H1 (cell line): ENCODE measurements around the gene SIPA1L3. TPM values are rescaled to one million over a fixed set of nuclear protein-coding genes. Genes with fewer than 3 reads are reported as not detected.

Experiments used
- CTCF ChIA-PET: fragments of 300-600 bp; sonication (Branson Sonifier 250); formaldehyde crosslinking; loops from one replicate; lab custom pipeline; 2021; ENCODE audit not compliant: partially characterized antibody; lab: Charles Lee
- POLR2A ChIA-PET: fragments of 300-600 bp; sonication (Branson Sonifier 250); formaldehyde crosslinking; loops from one replicate; lab custom pipeline; 2021; ENCODE audit warnings: inconsistent platforms; ENCODE audit not compliant: partially characterized antibody; lab: Charles Lee
- DNase-seq, 2 experiments: peaks; one replicate each; pipeline versions ENCODE4 v3.0.0 to v3.0.0-alpha.2; 2010 to 2022; ENCODE audit warnings: low spot score in 2 of 2, low read depth in 1 of 2, mixed read lengths in 1 of 2
- FAIRE-seq: peaks from 2 replicates; lab custom pipeline; 2011; peaks lifted over from hg19 to GRCh38; lab: Jason Lieb, UNC
- H2AFZ ChIP-seq: 2 replicates; pipeline ENCODE4 v1.8.1; 2012; ENCODE audit warnings: low read length, inconsistent platforms
- H2AK5ac ChIP-seq: 2 replicates; pipeline ENCODE4 v1.6.1; 2013; ENCODE audit warnings: low read depth, low read length
- H2BK120ac ChIP-seq: replicated peaks from 2 replicates; pipeline ENCODE3; 2013; ENCODE audit warnings: low read depth, low read length, inconsistent platforms
- H2BK12ac ChIP-seq: 2 replicates; pipeline ENCODE4 v1.6.1; 2013; ENCODE audit warnings: low read depth, low read length
- H2BK15ac ChIP-seq: 2 replicates; pipeline ENCODE4 v1.6.1; 2013; ENCODE audit warnings: low read length
- H2BK20ac ChIP-seq: 2 replicates; pipeline ENCODE4 v1.6.1; 2013; ENCODE audit warnings: low read length
- H2BK5ac ChIP-seq: 2 replicates; pipeline ENCODE4 v1.6.1; 2013; ENCODE audit warnings: low read depth, low read length
- H3K14ac ChIP-seq: 2 replicates; pipeline ENCODE4 v1.6.1; 2013; ENCODE audit warnings: inconsistent platforms; ENCODE audit not compliant: insufficient read length
- H3K18ac ChIP-seq: 2 replicates; pipeline ENCODE4 v1.6.1; 2013; ENCODE audit warnings: low read length; ENCODE audit errors: extremely low read depth
- H3K23ac ChIP-seq: 2 replicates; pipeline ENCODE4 v1.6.1; 2013; ENCODE audit warnings: inconsistent platforms; ENCODE audit not compliant: insufficient read length
- H3K23me2 ChIP-seq: 2 replicates; pipeline ENCODE4 v1.6.1; 2013; ENCODE audit warnings: low read depth, low read length
- H3K27ac ChIP-seq: 2 replicates; pipeline ENCODE4 v1.6.1; 2011; ENCODE audit warnings: low read depth, low read length, inconsistent platforms
- H3K27me3 ChIP-seq, 4 experiments: replicated peaks in 1 of 4; 1 replicate in 1 of 4; 2 replicates in 3 of 4; pipeline versions ENCODE4 v1.6.1 to v1.8.1; 2011 to 2013; ENCODE audit warnings: low read length in 3 of 4, mild to moderate bottlenecking in 3 of 4, inconsistent platforms in 2 of 4, mixed read lengths in 2 of 4, moderate library complexity in 1 of 4; ENCODE audit not compliant: control insufficient read depth in 3 of 4, insufficient read depth in 3 of 4; ENCODE audit errors: extremely low read depth in 1 of 4
- H3K36me3 ChIP-seq, 4 experiments: 2 replicates each; pipeline versions ENCODE4 v1.6.1 to v1.8.1; 2011 to 2013; ENCODE audit warnings: mild to moderate bottlenecking in 4 of 4, low read length in 3 of 4, moderate library complexity in 2 of 4, control low read depth in 1 of 4, inconsistent platforms in 1 of 4; ENCODE audit not compliant: insufficient read depth in 4 of 4, control insufficient read depth in 2 of 4
- H3K4ac ChIP-seq: replicated peaks from 2 replicates; pipeline ENCODE3; 2013; ENCODE audit warnings: low read length, low read depth, mixed read lengths, inconsistent platforms; ENCODE audit not compliant: insufficient read length
- H3K4me1 ChIP-seq, 4 experiments: replicated peaks in 1 of 4; 1 replicate in 1 of 4; 2 replicates in 3 of 4; pipeline versions ENCODE4 v1.6.1 to v1.8.1; 2011 to 2013; ENCODE audit warnings: low read length in 3 of 4, inconsistent platforms in 2 of 4, mixed read lengths in 1 of 4; ENCODE audit not compliant: insufficient read depth in 4 of 4, control insufficient read depth in 3 of 4
- H3K4me2 ChIP-seq, 2 experiments: 2 replicates each; pipeline versions ENCODE4 v1.6.1 to v1.8.1; 2011 to 2013; ENCODE audit warnings: low read depth in 2 of 2, low read length in 2 of 2, control low read depth in 1 of 2, inconsistent platforms in 1 of 2, mild to moderate bottlenecking in 1 of 2; ENCODE audit not compliant: insufficient read depth in 1 of 2
- H3K4me3 ChIP-seq, 4 experiments: fragments of 200-600, 300-600 bp in 1 of 4; sonication (generic), shearing (Covaris generic), sonication (Bioruptor Twin) in 1 of 4; 2 replicates each; pipeline versions ENCODE4 v1.5.1 to v1.8.1; 2011 to 2016; ENCODE audit warnings: low read length in 4 of 4, low read depth in 3 of 4, control low read depth in 2 of 4, inconsistent platforms in 2 of 4, mild to moderate bottlenecking in 2 of 4, mixed read lengths in 1 of 4, moderate library complexity in 1 of 4; ENCODE audit not compliant: insufficient read depth in 2 of 4; ENCODE audit errors: extremely low read depth in 1 of 4
- H3K56ac ChIP-seq: replicated peaks from 2 replicates; pipeline ENCODE3; 2013; ENCODE audit warnings: low read depth, mild to moderate bottlenecking, mixed read lengths, low read length, inconsistent platforms; ENCODE audit not compliant: insufficient read length
- H3K79me1 ChIP-seq: 2 replicates; pipeline ENCODE4 v1.6.1; 2013; ENCODE audit warnings: low read depth, low read length, control low read depth
- H3K79me2 ChIP-seq, 2 experiments: 2 replicates each; pipeline versions ENCODE4 v1.6.1 to v1.8.1; 2012 to 2013; ENCODE audit warnings: low read length in 2 of 2, mild to moderate bottlenecking in 2 of 2, inconsistent platforms in 1 of 2; ENCODE audit not compliant: insufficient read depth in 2 of 2, control insufficient read depth in 1 of 2
- H3K9ac ChIP-seq, 4 experiments: replicated peaks in 1 of 4; 1 replicate in 1 of 4; 2 replicates in 3 of 4; pipeline versions ENCODE4 v1.6.1 to v1.8.1; 2011 to 2013; ENCODE audit warnings: low read depth in 3 of 4, low read length in 3 of 4, control low read depth in 2 of 4, mild to moderate bottlenecking in 2 of 4, moderate library complexity in 2 of 4, inconsistent platforms in 1 of 4; ENCODE audit errors: extremely low read depth in 1 of 4
- H3K9me3 ChIP-seq, 2 experiments: 2 replicates each; pipeline versions ENCODE4 v1.6.1 to v1.8.1; 2012 to 2013; ENCODE audit warnings: mild to moderate bottlenecking in 2 of 2, moderate library complexity in 2 of 2, control low read depth in 1 of 2, inconsistent platforms in 1 of 2, low read depth in 1 of 2, low read length in 1 of 2, mixed read lengths in 1 of 2; ENCODE audit not compliant: insufficient read depth in 2 of 2
- H4K20me1 ChIP-seq, 2 experiments: replicated peaks in 1 of 2; 2 replicates each; pipeline versions ENCODE3 to v1.8.1; 2011 to 2013; ENCODE audit warnings: inconsistent platforms in 2 of 2, low read length in 2 of 2, mild to moderate bottlenecking in 1 of 2; ENCODE audit not compliant: insufficient read depth in 2 of 2, control insufficient read depth in 1 of 2
- H4K5ac ChIP-seq: 2 replicates; pipeline ENCODE4 v1.6.1; 2013; ENCODE audit warnings: low read length, low read depth, mixed read lengths, inconsistent platforms; ENCODE audit not compliant: insufficient read length
- H4K8ac ChIP-seq: 2 replicates; pipeline ENCODE4 v1.8.0; 2013; ENCODE audit warnings: mild to moderate bottlenecking, moderate library complexity, low read length, inconsistent platforms; ENCODE audit not compliant: insufficient read depth; ENCODE audit errors: extremely low read depth
- H4K91ac ChIP-seq: replicated peaks from 2 replicates; pipeline ENCODE3; 2013; ENCODE audit warnings: low read length, mixed read lengths, inconsistent platforms; ENCODE audit not compliant: insufficient read length
- KDM1A ChIP-seq: fragments of 200-600, 300-600 bp; sonication (generic); IDR thresholded peaks from 2 replicates; pipeline ENCODE4 v1.7.1; 2016; ENCODE audit warnings: mild to moderate bottlenecking, low read length, borderline replicate concordance
- RNF2 ChIP-seq: fragments of 200-900, 300-1000 bp; sonication (generic); IDR thresholded peaks from 2 replicates; pipeline ENCODE4 v1.7.1; 2016; ENCODE audit warnings: borderline replicate concordance, low read depth, mild to moderate bottlenecking, antibody characterized with exemption, low read length; ENCODE audit not compliant: poor library complexity, severe bottlenecking; ENCODE audit errors: missing control alignments
- SP1 ChIP-seq: IDR thresholded peaks from 2 replicates; pipeline ENCODE4 v1.6.1; 2011; ENCODE audit warnings: low read depth, low read length
- SP4 ChIP-seq: IDR thresholded peaks from 2 replicates; pipeline ENCODE4 v1.6.1; 2012; ENCODE audit warnings: low read length, inconsistent platforms
- SUZ12 ChIP-seq: fragments of 200-600 bp; sonication (generic); IDR thresholded peaks from 2 replicates; pipeline ENCODE4 v1.6.1; 2012; ENCODE audit warnings: mild to moderate bottlenecking, inconsistent platforms, low read length, moderate library complexity, mixed read lengths
- TAF7 ChIP-seq: optimal IDR thresholded peaks from 2 replicates; pipeline ENCODE3; 2011; ENCODE audit warnings: low read depth, mild to moderate bottlenecking, inconsistent platforms, low read length, moderate library complexity, borderline replicate concordance
- TCF12 ChIP-seq: IDR thresholded peaks from 2 replicates; pipeline ENCODE4 v1.6.1; 2011; ENCODE audit warnings: low read depth, mild to moderate bottlenecking, low read length
- TEAD4 ChIP-seq: IDR thresholded peaks from 2 replicates; pipeline ENCODE4 v1.6.1; 2012; ENCODE audit warnings: low read depth, low read length, inconsistent platforms, mixed read lengths
- ZNF274 ChIP-seq: IDR thresholded peaks from 2 replicates; pipeline ENCODE4 v1.7.0; 2012; ENCODE audit warnings: low read length, borderline replicate concordance; ENCODE audit errors: extremely low read depth
- WGBS, 2 experiments: shearing (Covaris generic) in 1 of 2; methylation state at CpG; one replicate each; pipeline versions ENCODE4 v1.1.6 to v1.1.7; 2013 to 2015; ENCODE audit warnings: low lambda C conversion rate in 2 of 2, mixed read lengths in 2 of 2, inconsistent platforms in 1 of 2, low coverage in 1 of 2, missing lambda C conversion rate in 1 of 2; ENCODE audit not compliant: insufficient replicate concordance in 2 of 2, insufficient coverage in 1 of 2, insufficient read length in 1 of 2; ENCODE audit errors: extremely low coverage in 1 of 2, missing lambda C conversion rate in 1 of 2; 5-methylcytosine and 5-hydroxymethylcytosine counted together
- polyA plus RNA-seq, 7 experiments: library from polyadenylated mRNA; depleted of rRNA in 3 of 7; stranded (reverse) in 5 of 7; unstranded in 2 of 7; fragments of >200 nt in 5 of 7; fragments of 200-250 nt in 2 of 7; gene quantifications; 1 replicate in 5 of 7; 2 replicates in 1 of 7; 4 replicates in 1 of 7; pipeline versions ENCODE4 v1.2.1 to v1.2.3, GENCODE V29; 2011 to 2013; ENCODE audit warnings: missing spikeins in 2 of 7, mixed read lengths in 2 of 7
- total RNA-seq: library from RNA; stranded (reverse); fragmentation: NEBNext Ultra II Directional; extraction: Animal tissue kit (Norgen Biotek cat#: 25700); gene quantifications from 2 replicates; pipeline ENCODE4 v1.2.1, GENCODE V29; 2021
- TF ChIP-seq, protein P1 (sequence below): IDR thresholded peaks from 2 replicates; pipeline ENCODE4 v1.6.1; 2012; ENCODE audit warnings: inconsistent platforms

SIPA1L3 gene
- total and polyA plus RNA-seq, 2 of the 8 experiments (the other 6 are each of a cell fraction or from before 2014, with no cell fraction given): 15.0 to 54.9 TPM

DNA sequence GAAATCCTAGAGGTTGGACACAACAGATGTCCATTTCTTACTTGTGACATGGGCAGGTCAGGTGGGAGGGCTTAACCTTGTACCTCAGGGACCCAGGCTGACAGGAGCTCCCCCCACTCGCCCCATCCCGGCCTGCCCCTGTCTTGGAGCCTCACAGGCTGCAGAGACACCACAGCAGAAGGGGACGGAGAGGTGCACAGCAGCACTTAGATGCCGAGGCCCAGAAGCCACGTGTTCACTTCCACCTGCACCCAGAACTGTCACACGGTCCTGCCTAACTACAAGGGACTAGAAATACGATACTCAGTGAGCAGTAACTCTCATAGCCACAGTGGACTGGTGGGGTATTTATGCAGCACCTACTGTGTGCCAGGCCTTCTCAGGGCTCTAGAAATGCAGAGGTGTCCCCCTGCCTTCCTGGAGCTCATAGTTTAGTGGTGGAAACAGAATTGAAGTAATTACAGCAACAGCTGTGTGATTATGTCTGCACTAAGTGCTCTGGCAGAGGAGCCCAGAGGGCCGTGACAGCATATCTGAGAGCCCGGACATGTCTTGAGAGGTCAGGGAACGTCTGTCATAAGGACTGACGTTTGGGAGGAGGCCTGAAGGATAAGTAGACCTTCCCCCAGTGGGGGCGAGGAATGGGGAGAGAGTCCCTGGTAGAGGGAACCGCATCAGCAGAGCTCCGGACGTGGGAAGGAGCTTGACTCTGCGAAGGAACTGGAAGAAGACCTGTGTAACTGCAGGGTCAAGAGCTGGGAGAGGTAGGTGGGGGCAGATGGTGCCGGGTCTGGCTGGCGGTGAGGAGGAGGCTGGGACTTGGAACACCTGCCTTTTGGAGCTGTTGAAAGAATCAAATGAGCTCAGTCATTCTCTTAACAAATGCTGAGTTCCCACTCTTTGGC, 130.0 kb downstream of the SIPA1L3 start:
- DNase-seq (no peak), FAIRE-seq (no peak)
- POLR2A ChIA-PET: interaction anchor here (0.6 to 5.0 kb wide), 3 partner anchors 8 to 130 kb away, joined by 4 to 26 read pairs (median 8); partner anchors contain the start of genes SIPA1L3 and WDR87
- H2BK20ac ChIP-seq: no peak overlapping the region
- H2BK15ac ChIP-seq: peak overlapping the region; percentile 92; the same call in 1 of the 2 replicates
- CTCF ChIA-PET: interaction anchor here (0.6 to 3.3 kb wide), 7 partner anchors 9 to 138 kb away, joined by 3 to 14 read pairs (median 5); no protein-coding TSS in a partner anchor
- H3K14ac ChIP-seq: no peak overlapping the region
- H2BK12ac ChIP-seq: peak overlapping the region; percentile 75; the same call in 1 of the 2 replicates
- no peak overlapping the region for H2AFZ ChIP-seq
- no peak overlapping the region for H3K4ac ChIP-seq
- H4K8ac ChIP-seq: no peak overlapping the region
- peak overlapping the region; percentile 54; the same call in 1 of the 2 replicates for H2BK5ac ChIP-seq
- no peaks in the 10 kb centered on the region; a peak in 1 of 8 replicates for H3K36me3 ChIP-seq
- peaks cover 0 to 7% of the 10 kb centered on the region in 2 experiments for H4K20me1 ChIP-seq
- no peak overlapping the region for H4K5ac ChIP-seq
- 76% methylated on average over 16 of the region's 18 CpGs; no CpG with 5 or more reads in 1 of the 2 experiments for WGBS, 2 experiments
- H3K79me1 ChIP-seq: peaks cover 9% of the 10 kb centered on the region
- no peak overlapping the region for H3K23ac ChIP-seq
- H3K79me2 ChIP-seq: peaks cover 0 to 10% of the 10 kb centered on the region in 2 experiments; a peak in 1 of 4 replicates
- H3K27ac ChIP-seq: no peak overlapping the region
- H3K9me3 ChIP-seq: no peaks in the 10 kb centered on the region
- no peaks in the 10 kb centered on the region; the same call in 1 of the 2 replicates for H3K23me2 ChIP-seq
- no peak overlapping the region for H2AK5ac ChIP-seq
- 0 out of 4 replicates have a peak overlapping the region, but pooled peaks of 1 of the 2 experiments have one; percentile 19 for H3K4me2 ChIP-seq
- H3K56ac ChIP-seq: no peak overlapping the region
- peaks cover 7 to 19% (median 14%) of the 10 kb centered on the region in 4 experiments for H3K4me1 ChIP-seq
- no peak overlapping the region for H4K91ac ChIP-seq
- no peak overlapping the region for H3K9ac ChIP-seq
- no peaks in the 10 kb centered on the region for H3K27me3 ChIP-seq
- no peak overlapping the region for H3K4me3 ChIP-seq
- no peak overlapping the region for H2BK120ac ChIP-seq
- H3K18ac ChIP-seq: no peak overlapping the region; the same call in 1 of the 2 replicates
- TF ChIP-seq SP4: no peak
- TF ChIP-seq SP1: no peak
- no peak for TF ChIP-seq RNF2
- no peak for TF ChIP-seq TCF12
- no peak for TF ChIP-seq TEAD4
- no peak for TF ChIP-seq KDM1A
- no peak for TF ChIP-seq TAF7
- TF ChIP-seq SUZ12: no peak
- TF ChIP-seq, protein P1, sequence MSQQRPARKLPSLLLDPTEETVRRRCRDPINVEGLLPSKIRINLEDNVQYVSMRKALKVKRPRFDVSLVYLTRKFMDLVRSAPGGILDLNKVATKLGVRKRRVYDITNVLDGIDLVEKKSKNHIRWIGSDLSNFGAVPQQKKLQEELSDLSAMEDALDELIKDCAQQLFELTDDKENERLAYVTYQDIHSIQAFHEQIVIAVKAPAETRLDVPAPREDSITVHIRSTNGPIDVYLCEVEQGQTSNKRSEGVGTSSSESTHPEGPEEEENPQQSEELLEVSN: no peak
- TF ChIP-seq ZNF274: no peak
- TF ChIP-seq, all 59 proteins: peak for 0
